T-helper 2 cell (primary cell): ENCODE results near the gene MEAK7.
A peak's percentile ranks its signal among the peaks of the same experiment; 100 is the strongest.
"Not testable (repeated sequence)": the region's sequence is repeated elsewhere in the genome, so short reads cannot be mapped to it uniquely, and the experiment has no call there.

ENCODE experiments used
- DNase-seq, 5 experiments: peaks; one replicate each; pipeline versions ENCODE4 v3.0.0 to v3.0.0-alpha.2; 2012 to 2022

MEAK7 gene

GRCh38 chr16:84532855-84533486, 28.5 kb upstream of the MEAK7 start:
- no peak for DNase-seq

GRCh38 chr16:84532291-84532724, 27.8 kb upstream of the MEAK7 start:
- DNase-seq = no peak

- DNase-seq = no peak
Measured at GRCh38 chr16:84531671-84532111, 27.2 kb upstream of the MEAK7 start.

- DNase-seq = no peak
Measured at GRCh38 chr16:84530590-84530989, 26.1 kb upstream of the MEAK7 start.

GRCh38 chr16:84529607-84530006, 25.1 kb upstream of the MEAK7 start:
- no peak for DNase-seq

- DNase-seq = no peak
Measured at GRCh38 chr16:84528322-84528721, 23.9 kb upstream of the MEAK7 start.

- DNase-seq = no peak
Measured at GRCh38 chr16:84527532-84528269, 23.2 kb upstream of the MEAK7 start.

GRCh38 chr16:84526794-84527531, 22.5 kb upstream of the MEAK7 start:
- no peak for DNase-seq

DNA sequence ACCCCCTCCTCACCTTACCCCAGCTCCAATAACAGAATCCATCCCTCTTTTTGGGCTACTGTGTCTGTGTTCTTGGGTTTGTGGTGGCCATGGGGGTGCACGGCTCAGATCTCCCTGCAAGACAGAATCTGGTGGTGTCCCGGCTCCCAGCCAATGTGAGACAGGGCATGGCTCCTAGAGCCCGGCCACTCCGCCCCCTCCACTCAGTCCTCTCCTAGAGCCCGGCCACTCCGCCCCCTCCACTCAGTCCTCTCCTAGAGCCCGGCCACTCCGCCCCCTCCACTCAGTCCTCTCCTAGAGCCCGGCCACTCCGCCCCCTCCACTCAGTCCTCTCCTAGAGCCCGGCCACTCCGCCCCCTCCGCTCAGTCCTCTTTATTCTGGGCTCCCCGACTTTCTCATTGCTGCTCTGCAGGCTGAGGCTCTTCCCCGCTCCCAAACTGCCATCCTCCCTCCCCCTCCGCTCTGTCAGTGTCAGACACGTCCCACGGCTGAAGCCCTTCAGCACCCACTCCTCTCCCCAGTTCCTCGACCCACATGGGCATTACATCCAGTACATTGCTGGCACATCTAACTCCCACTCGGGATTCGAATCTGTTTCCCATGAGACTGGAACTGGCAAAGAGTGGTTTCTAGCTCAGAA, 20.6 kb upstream of the MEAK7 start:
- DNase-seq = not testable (repeated sequence)

GRCh38 chr16:84524346-84524920, 20.0 kb upstream of the MEAK7 start:
- no peak for DNase-seq

GRCh38 chr16:84521497-84521770, 17.0 kb upstream of the MEAK7 start:
- DNase-seq = no peak

- DNase-seq = no peak
Measured at GRCh38 chr16:84520725-84521496, 16.5 kb upstream of the MEAK7 start.

DNA sequence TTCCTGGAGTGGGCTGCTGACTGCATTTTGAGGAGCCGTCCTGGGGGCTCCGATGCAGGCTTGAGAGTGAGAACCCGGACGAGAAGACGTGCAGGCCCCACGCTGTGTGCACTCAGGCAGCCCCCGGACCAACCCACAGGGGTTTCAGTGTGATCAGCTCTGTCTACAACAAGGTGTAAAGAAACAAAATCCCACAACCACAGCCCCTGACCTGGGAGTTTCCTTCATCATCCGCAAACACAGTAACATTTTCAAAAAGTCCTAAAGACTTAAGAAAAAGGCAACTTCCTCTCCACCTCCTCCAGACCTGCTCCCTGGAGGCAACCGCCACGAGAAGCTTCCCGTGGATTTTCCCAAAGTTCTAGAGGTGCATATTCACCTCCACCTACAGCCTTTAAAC, 15.4 kb upstream of the MEAK7 start:
- peak in 1 of 5 experiments; percentile 31 for DNase-seq

DNA sequence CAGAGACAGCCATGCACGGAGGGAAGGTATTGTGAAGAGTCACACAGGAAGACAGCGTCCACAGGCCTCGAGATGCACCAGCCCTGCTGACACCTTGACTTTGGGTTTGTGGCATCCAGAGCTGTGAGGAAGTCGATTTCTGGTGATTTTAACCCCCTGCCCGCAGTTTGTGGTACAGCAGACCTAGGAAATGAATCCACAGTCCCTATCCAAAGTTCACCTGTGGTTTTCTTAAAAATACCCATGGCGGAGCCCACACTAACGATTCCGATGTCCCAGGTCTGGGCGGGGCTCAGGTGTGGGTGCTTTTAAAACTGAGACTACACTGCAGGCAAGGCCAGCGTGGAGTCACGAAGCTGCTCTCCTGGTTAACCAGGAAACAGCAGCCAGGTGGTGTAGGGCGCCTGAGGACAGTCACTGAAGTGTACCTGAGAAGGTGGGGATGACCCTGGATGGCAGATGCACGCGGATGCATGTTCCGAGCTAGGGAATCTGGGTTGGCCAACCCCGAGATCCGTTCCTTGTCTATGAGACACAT, 14.4 kb upstream of the MEAK7 start:
- peak in 3 of 5 experiments; percentile 45 to 97 (median 83) for DNase-seq

DNA sequence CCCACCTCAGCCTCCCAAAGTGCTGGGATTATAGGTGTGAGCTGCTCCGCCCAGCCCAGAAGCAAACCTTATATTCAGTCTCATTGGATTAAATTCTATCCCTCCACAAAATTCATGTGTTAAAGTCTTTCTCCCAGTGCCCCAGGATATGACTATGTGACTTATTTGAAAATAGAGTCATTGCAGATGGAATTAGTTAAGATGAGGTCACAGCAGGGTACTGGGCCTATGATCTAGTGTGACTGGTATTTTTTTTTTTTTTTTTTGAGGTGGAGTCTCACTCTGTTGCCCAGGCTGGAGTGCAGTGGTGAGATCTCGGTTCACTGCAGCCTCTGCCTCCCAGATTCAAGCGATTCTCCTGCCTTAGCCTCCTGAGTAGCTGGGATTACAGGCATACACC, 13.8 kb upstream of the MEAK7 start:
- DNase-seq = peak in 1 of 5 experiments; percentile 59

GRCh38 chr16:84517366-84517765, 12.9 kb upstream of the MEAK7 start:
- no peak for DNase-seq

GRCh38 chr16:84514874-84515835, 10.7 kb upstream of the MEAK7 start:
- DNase-seq = peak; percentile 42 to 99 (median 71)

DNA sequence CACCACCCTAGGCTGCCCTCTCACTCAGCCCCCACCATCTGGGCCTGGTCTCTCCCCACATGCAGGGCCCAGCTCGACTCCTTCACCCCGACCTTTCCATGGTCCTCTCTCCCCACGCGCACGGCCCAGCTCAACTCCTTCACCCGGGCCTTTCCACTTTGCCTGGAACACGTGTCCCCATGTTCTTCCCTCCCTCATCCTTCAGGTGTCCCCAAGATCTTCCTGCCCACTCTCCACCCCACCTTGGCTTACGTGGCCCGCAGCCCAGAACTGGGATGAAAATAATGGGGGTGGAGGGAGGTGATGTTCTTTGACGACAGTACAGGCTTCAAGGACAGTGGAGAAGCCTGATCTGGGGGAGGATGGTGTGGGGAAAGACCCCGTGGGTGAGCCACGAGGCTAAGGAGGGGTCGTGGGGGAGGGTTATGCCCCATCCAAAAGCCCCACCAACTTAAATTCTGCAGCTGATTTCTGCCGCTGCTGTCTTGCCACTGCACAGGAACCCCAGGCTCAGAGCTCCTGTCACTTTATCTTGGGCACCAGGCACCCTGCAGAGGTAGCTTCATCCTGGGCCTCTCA, 9.9 kb upstream of the MEAK7 start:
- DNase-seq = no peak

DNA sequence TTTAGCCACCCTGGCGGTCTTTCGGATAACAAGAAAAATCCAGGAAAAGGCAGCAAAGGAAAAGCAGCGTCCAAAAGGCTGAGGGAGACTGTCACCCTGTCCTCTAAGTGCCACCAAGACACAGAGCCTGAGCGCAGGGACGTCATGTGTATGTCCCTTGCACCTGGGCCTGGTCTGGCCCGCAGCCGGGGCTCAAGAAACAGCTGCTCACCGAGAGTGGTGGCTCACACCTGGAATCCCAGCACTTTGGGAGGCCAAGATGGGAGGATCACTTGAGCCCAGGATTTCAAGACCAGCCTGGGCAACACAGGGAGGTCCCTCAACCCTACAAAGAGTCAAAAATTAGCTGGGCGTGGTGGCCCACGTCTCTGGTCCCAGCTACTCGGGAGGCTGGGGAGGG, 9.2 kb upstream of the MEAK7 start:
- DNase-seq = no peak

- DNase-seq = peak in 1 of 5 experiments; percentile 43
Measured at GRCh38 chr16:84513123-84513522, 8.7 kb upstream of the MEAK7 start.
